Measurements from ENCODE around the gene ABLIM1. TPM values are rescaled to one million over a fixed set of nuclear protein-coding genes. Genes with fewer than 3 reads are reported as not detected.

ABLIM1 gene
- total RNA-seq, 1 donor from 2014 or later: 76.9 TPM

DNA sequence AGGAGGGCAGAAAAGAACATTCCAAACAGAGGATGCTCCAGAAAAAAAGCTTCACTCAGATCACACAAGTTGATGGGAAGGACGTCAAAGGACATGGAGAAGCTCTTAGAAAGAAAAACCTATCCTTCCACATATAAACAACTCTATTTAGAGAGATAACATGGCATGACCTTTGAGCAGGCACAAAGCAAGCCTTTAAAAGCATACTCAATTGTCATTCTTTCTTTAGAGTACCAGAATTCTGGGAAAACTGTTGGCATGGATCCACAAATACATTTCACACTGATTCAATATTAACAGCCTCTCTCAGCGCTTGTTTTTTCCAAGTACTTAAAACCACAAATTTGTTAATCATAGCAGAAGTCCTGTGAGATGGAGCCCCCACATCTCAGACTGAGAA, 7.3 kb upstream of the ABLIM1 start:
- ChIA-PET CTCF (no interaction called here), POLR2A (no interaction called here)
- intact Hi-C loops (cut with micrococcal nuclease): no loop called here
- no peak overlapping the region for H3K27ac Mint-ChIP-seq
- no peaks in the 10 kb centered on the region for H3K4me1 Mint-ChIP-seq
- peaks cover 7% of the 10 kb centered on the region for H3K27me3 Mint-ChIP-seq
- no peak for DNase-seq
- H3K36me3 Mint-ChIP-seq (ENCODE audit: low read depth): no peaks in the 10 kb centered on the region
- ATAC-seq (ENCODE audit: low read depth): no peak
- no peak overlapping the region for H3K4me3 Mint-ChIP-seq
- TF ChIP-seq CTCF (IDR thresholded peaks at IDR 0.05): no peak
- H3K9me3 Mint-ChIP-seq: peaks cover 5% of the 10 kb centered on the region

DNA sequence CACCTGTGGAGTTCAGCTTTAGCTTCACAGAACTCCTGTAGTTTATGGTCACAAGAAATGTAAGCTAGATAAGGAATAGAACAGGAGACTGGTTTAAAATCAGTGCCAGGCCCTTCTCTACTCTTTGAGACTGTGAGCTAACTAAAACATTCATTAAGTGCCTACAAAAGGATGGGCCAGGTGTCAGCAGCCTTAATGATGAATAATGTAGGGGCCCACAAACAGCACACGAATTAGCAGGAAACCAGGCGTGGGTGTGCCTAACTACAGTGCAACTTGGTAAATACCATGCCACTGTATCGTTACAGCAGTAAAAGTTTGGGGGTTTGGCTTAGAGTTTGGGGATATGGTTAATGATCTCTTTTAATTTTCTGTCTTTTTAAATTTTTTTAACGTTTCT, 6.1 kb upstream of the ABLIM1 start:
- ATAC-seq (ENCODE audit: low read depth) (no peak), DNase-seq (no peak)
- Mint-ChIP-seq H3K27me3 (peaks cover 7% of the 10 kb centered on the region), H3K27ac (no peak overlapping the region), H3K4me1 (no peaks in the 10 kb centered on the region), H3K36me3 (ENCODE audit: low read depth) (no peaks in the 10 kb centered on the region), H3K4me3 (no peak overlapping the region), H3K9me3 (peaks cover 5% of the 10 kb centered on the region)
- intact Hi-C loops (cut with micrococcal nuclease): no loop called here
- CTCF ChIA-PET: no interaction called here
- POLR2A ChIA-PET: no interaction called here
- TF ChIP-seq CTCF (IDR thresholded peaks at IDR 0.05): no peak

DNA sequence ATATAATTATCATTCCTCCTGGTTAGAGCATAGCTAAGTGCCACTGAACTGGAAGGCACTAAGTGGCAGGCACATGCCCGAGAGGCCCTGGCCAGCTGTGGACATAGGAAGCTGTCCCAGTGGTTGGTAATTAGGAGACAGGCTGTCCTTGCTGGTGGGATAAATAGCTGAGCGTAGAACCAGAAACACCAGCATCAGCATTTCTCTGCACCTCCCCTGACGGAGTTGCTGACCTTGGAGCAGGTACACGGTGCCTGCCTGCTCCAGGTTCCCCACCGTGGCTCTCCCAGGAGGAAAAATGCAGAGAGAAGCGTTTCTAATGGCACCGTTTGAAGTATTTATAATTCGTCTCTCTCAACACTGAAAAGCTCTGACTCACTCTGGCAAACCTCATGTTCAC, 5.6 kb upstream of the ABLIM1 start:
- Mint-ChIP-seq H3K4me1 (no peaks in the 10 kb centered on the region), H3K27me3 (peaks cover 7% of the 10 kb centered on the region), H3K9me3 (peaks cover 5% of the 10 kb centered on the region), H3K27ac (no peak overlapping the region), H3K4me3 (no peak overlapping the region), H3K36me3 (ENCODE audit: low read depth) (no peaks in the 10 kb centered on the region)
- ATAC-seq (ENCODE audit: low read depth) (no peak), DNase-seq (no peak)
- POLR2A ChIA-PET: no interaction called here
- CTCF ChIA-PET: no interaction called here
- no peak for TF ChIP-seq CTCF (IDR thresholded peaks at IDR 0.05)
- intact Hi-C loops (cut with micrococcal nuclease): no loop called here

- intact Hi-C loops (cut with micrococcal nuclease): no loop called here
- POLR2A ChIA-PET: no interaction called here
- no peak for TF ChIP-seq CTCF (IDR thresholded peaks at IDR 0.05)
These were observed 4.7 kb upstream of the ABLIM1 start for GRCh38 chr10:114662646-114663217.

GRCh38 chr10:114661212-114661880, 3.3 kb upstream of the ABLIM1 start:
- intact Hi-C loops (cut with micrococcal nuclease): no loop called here
- H3K4me1 Mint-ChIP-seq: no peaks in the 10 kb centered on the region
- DNase-seq: no peak
- H3K9me3 Mint-ChIP-seq: no peaks in the 10 kb centered on the region
- no peak for TF ChIP-seq CTCF (IDR thresholded peaks at IDR 0.05)
- ATAC-seq (ENCODE audit: low read depth): no peak
- POLR2A ChIA-PET: no interaction called here
- H3K36me3 Mint-ChIP-seq (ENCODE audit: low read depth): no peaks in the 10 kb centered on the region
- H3K27me3 Mint-ChIP-seq: peaks cover 7% of the 10 kb centered on the region
- no peak overlapping the region for H3K27ac Mint-ChIP-seq
- CTCF ChIA-PET: no interaction called here
- H3K4me3 Mint-ChIP-seq: no peak overlapping the region

More at GRCh38 chr10:114662646-114663217, 4.7 kb upstream of the ABLIM1 start:
- CTCF ChIA-PET: no interaction called here
- DNase-seq (no peak), ATAC-seq (ENCODE audit: low read depth) (no peak)
- Mint-ChIP-seq H3K36me3 (ENCODE audit: low read depth) (no peaks in the 10 kb centered on the region), H3K27me3 (peaks cover 7% of the 10 kb centered on the region), H3K9me3 (peaks cover 4% of the 10 kb centered on the region), H3K4me3 (no peak overlapping the region), H3K4me1 (no peaks in the 10 kb centered on the region), H3K27ac (no peak overlapping the region)
